A673 (cell line): ENCODE measurements around the gene RAMP1. TPM values are rescaled to one million over a fixed set of nuclear protein-coding genes. Genes with fewer than 3 reads are reported as not detected.

Experiments
- BruUV-seq: library from RNA; stranded (reverse); fragments of 400-500 nt; replicated peaks from 2 replicates; lab custom pipeline; 2021; lab: Mats Ljungman, UMichigan
- CTCF ChIA-PET: fragments of 300-600 bp; sonication (Branson Sonifier 250); formaldehyde crosslinking; loops from one replicate; lab custom pipeline; 2022; ENCODE audit warnings: antibody characterized with exemption; lab: Charles Lee
- POLR2A ChIA-PET: fragments of 300-600 bp; sonication (Branson Sonifier 250); formaldehyde crosslinking; loops from one replicate; lab custom pipeline; 2022; ENCODE audit warnings: antibody characterized with exemption; ENCODE audit not compliant: low non-redundant PET; lab: Charles Lee
- DNase-seq: peaks from one replicate; pipeline ENCODE4 v3.0.0-alpha.2; 2015; ENCODE audit warnings: low spot score
- H3K27ac ChIP-seq: fragments of 200-600 bp; sonication (generic); 2 replicates; pipeline ENCODE4 v1.5.1; 2016; ENCODE audit warnings: mixed run types, low read depth, mild to moderate bottlenecking, mixed read lengths, antibody characterized with exemption, low read length; ENCODE audit not compliant: poor library complexity, severe bottlenecking
- H3K27me3 ChIP-seq: fragments of 200-600 bp; sonication (generic); replicated peaks from 2 replicates; pipeline ENCODE4 v1.6.1; 2017; ENCODE audit warnings: mixed run types, low read depth, mild to moderate bottlenecking, mixed read lengths, antibody characterized with exemption, low read length; ENCODE audit not compliant: insufficient read depth, poor library complexity
- H3K36me3 ChIP-seq: fragments of 200-600 bp; sonication (generic); 2 replicates; pipeline ENCODE4 v1.6.1; 2016; ENCODE audit warnings: mixed run types, mild to moderate bottlenecking, mixed read lengths, antibody characterized with exemption, low read length; ENCODE audit not compliant: insufficient read depth, poor library complexity, severe bottlenecking
- H3K4me1 ChIP-seq: fragments of 200-600 bp; sonication (generic); 2 replicates; pipeline ENCODE4 v1.6.1; 2017; ENCODE audit warnings: mixed run types, mild to moderate bottlenecking, mixed read lengths, antibody characterized with exemption, low read length; ENCODE audit not compliant: insufficient read depth, poor library complexity, severe bottlenecking
- H3K4me3 ChIP-seq: fragments of 200-600 bp; sonication (generic); 2 replicates; pipeline ENCODE4 v1.5.1; 2016; ENCODE audit warnings: low read depth, mixed run types, mild to moderate bottlenecking, mixed read lengths, low read length; ENCODE audit not compliant: poor library complexity, severe bottlenecking
- H3K9me3 ChIP-seq: fragments of 200-600 bp; sonication (generic); 2 replicates; pipeline ENCODE4 v1.6.1; 2016; ENCODE audit warnings: mixed run types, low read depth, mild to moderate bottlenecking, mixed read lengths, antibody characterized with exemption, low read length; ENCODE audit not compliant: poor library complexity, severe bottlenecking
- CTCF ChIP-seq: fragments of 300-800, 200-600 bp; sonication (generic); conservative IDR thresholded peaks from 2 replicates; pipeline ENCODE4 v1.5.1; 2017; ENCODE audit warnings: low read depth, mild to moderate bottlenecking, antibody characterized with exemption, low read length, moderate library complexity, mixed read lengths
- EZH2 ChIP-seq: fragments of 200-600 bp; sonication (generic); IDR thresholded peaks from 2 replicates; pipeline ENCODE4 v1.6.1; 2017; ENCODE audit warnings: borderline replicate concordance, low read depth, mild to moderate bottlenecking, mixed read lengths, antibody characterized with exemption, low read length; ENCODE audit not compliant: poor library complexity, severe bottlenecking
- intact Hi-C: fragments of 100-400 bp; cut with micrococcal nuclease; formaldehyde crosslinking; loops from one replicate; pipeline ENCODE4 v1.10.0; 2022; ENCODE audit not compliant: unreplicated experiment
- total RNA-seq: library from RNA; stranded (reverse); gene quantifications from 2 replicates; pipeline ENCODE4 v1.2.3, GENCODE V29; 2021

The RAMP1 gene
- total RNA-seq, 1 experiment from 2014 or later = 24.8 TPM

- no peaks in the 10 kb centered on the region for H3K36me3 ChIP-seq
- ChIA-PET POLR2A (no interaction called here), CTCF (no interaction called here)
- BruUV-seq = no TSS peak
- H3K9me3 ChIP-seq = peaks cover 6% of the 10 kb centered on the region
- no peak overlapping the region for H3K4me3 ChIP-seq
- intact Hi-C loops = no loop called here
- H3K27ac ChIP-seq = no peak overlapping the region
- no peak for DNase-seq
- H3K4me1 ChIP-seq = no peaks in the 10 kb centered on the region
- TF ChIP-seq EZH2 = no peak
- TF ChIP-seq CTCF = no peak
- H3K27me3 ChIP-seq = no peaks in the 10 kb centered on the region
Measured at GRCh38 chr2:237907144-237907543, 47.7 kb downstream of the RAMP1 start.

GRCh38 chr2:237909075-237909695, 49.8 kb downstream of the RAMP1 start:
- Histone ChIP-seq H3K4me3 (no peak overlapping the region), H3K27ac (no peak overlapping the region), H3K4me1 (no peaks in the 10 kb centered on the region), H3K36me3 (no peaks in the 10 kb centered on the region), H3K9me3 (peaks cover 6% of the 10 kb centered on the region), H3K27me3 (no peaks in the 10 kb centered on the region)
- ChIA-PET POLR2A (no interaction called here), CTCF (no interaction called here)
- no TSS peak for BruUV-seq
- TF ChIP-seq EZH2 (no peak), CTCF (no peak)
- intact Hi-C loops = no loop called here
- DNase-seq = no peak

GRCh38 chr2:237909801-237910475, 50.5 kb downstream of the RAMP1 start:
- peaks cover 6% of the 10 kb centered on the region for H3K9me3 ChIP-seq
- TF ChIP-seq EZH2 (no peak), CTCF (no peak)
- DNase-seq = no peak
- CTCF ChIA-PET = no interaction called here
- no TSS peak for BruUV-seq
- no peaks in the 10 kb centered on the region for H3K4me1 ChIP-seq
- no peak overlapping the region for H3K4me3 ChIP-seq
- H3K27ac ChIP-seq = no peak overlapping the region
- POLR2A ChIA-PET = no interaction called here
- intact Hi-C loops = no loop called here
- no peaks in the 10 kb centered on the region for H3K27me3 ChIP-seq
- H3K36me3 ChIP-seq = no peaks in the 10 kb centered on the region
